Esophagus squamous epithelium (tissue), 5 donors: Measurements from ENCODE around the gene EXOC7. TPM values are rescaled to one million over a fixed set of nuclear protein-coding genes. Genes with fewer than 3 reads are reported as not detected.

Experiments
- DNase-seq: peaks from one replicate; lab custom pipeline; 2025; lab: John Stamatoyannopoulos, UW
- H3K27ac ChIP-seq, 4 donors: fragments of 200-600 bp; sonication (generic); one replicate each; pipeline ENCODE4 v1.5.1; 2016 to 2019; ENCODE audit warnings: mild to moderate bottlenecking in 1 of 4
- H3K27me3 ChIP-seq, 4 donors: fragments of 200-600 bp; sonication (generic); 1 replicate in 3 of 4; 2 replicates in 1 of 4; pipeline versions ENCODE4 v1.5.1 to v1.6.0; 2017 to 2021; ENCODE audit warnings: antibody characterized with exemption in 1 of 4
- H3K36me3 ChIP-seq, 3 donors: fragments of 200-600 bp; sonication (generic); one replicate each; pipeline ENCODE4 v1.5.1; 2016 to 2019
- H3K4me1 ChIP-seq, 3 donors: fragments of 200-600 bp; sonication (generic); one replicate each; pipeline ENCODE4 v1.5.1; 2017 to 2019
- H3K4me3 ChIP-seq, 4 donors: fragments of 200-600 bp; sonication (generic); 1 replicate in 3 of 4; 2 replicates in 1 of 4; pipeline ENCODE4 v1.5.1; 2016 to 2019; ENCODE audit warnings: mild to moderate bottlenecking in 2 of 4, moderate library complexity in 1 of 4
- H3K9me3 ChIP-seq, 3 donors: fragments of 200-600 bp; sonication (generic); one replicate each; pipeline ENCODE4 v1.5.1; 2016 to 2019
- CTCF ChIP-seq, 6 experiments: fragments of 450-650 bp in 4 of 6; fragments of 200-600 bp in 2 of 6; sonication (generic) in 2 of 6; IDR thresholded peaks; one replicate each; pipeline ENCODE4 v1.5.1; 2016 to 2019; ENCODE audit warnings: antibody characterized with exemption in 6 of 6, mild to moderate bottlenecking in 4 of 6, moderate library complexity in 4 of 6
- POLR2A ChIP-seq, 4 donors: fragments of 450-650 bp; IDR thresholded peaks; one replicate each; pipeline ENCODE4 v1.6.1; 2017; ENCODE audit warnings: antibody characterized with exemption in 4 of 4, mild to moderate bottlenecking in 4 of 4, moderate library complexity in 3 of 4
- WGBS, 2 donors: methylation state at CpG; one replicate each; pipeline ENCODE4 v1.1.5; 2018; 5-methylcytosine and 5-hydroxymethylcytosine counted together
- intact Hi-C: fragments of 100-400 bp; cut with DNase I; formaldehyde crosslinking; loops from one replicate; pipeline ENCODE4 v1.15.0; 2022
- total RNA-seq, 4 donors: library from RNA; depleted of rRNA; stranded (reverse); fragments of >200 nt; gene quantifications; one replicate each; pipeline ENCODE4 v1.1.0, GENCODE V29; 2016
- donor health status: DM: yes; HTN: yes; CAD: no.

EXOC7 gene
- total RNA-seq, 4 donors from 2014 or later, result 70.3 to 84.5 (median 74.4) TPM

GRCh38 chr17:76090517-76091129 is 13.0 kb downstream of the EXOC7 start:
- Histone ChIP-seq H3K27ac (no peak overlapping the region), H3K27me3 (no peaks in the 10 kb centered on the region), H3K9me3 (no peaks in the 10 kb centered on the region), H3K36me3 (peaks cover 61 to 99% (median 64%) of the 10 kb centered on the region in 3 donors), H3K4me3 (no peak overlapping the region), H3K4me1 (peaks cover 0 to 30% (median 0%) of the 10 kb centered on the region in 3 donors)
- no peak for DNase-seq
- TF ChIP-seq CTCF (IDR thresholded peaks at IDR 0.05), result no peak
- no peak for TF ChIP-seq POLR2A (IDR thresholded peaks at IDR 0.05)
- 50 to 65% methylated on average over 4 to 6 of the region's 17 CpGs for WGBS, 2 donors
- intact Hi-C loops, result no loop called here

GRCh38 chr17:76089680-76090516 is 13.7 kb downstream of the EXOC7 start:
- H3K27ac ChIP-seq, result no peak overlapping the region
- no peak for TF ChIP-seq POLR2A (IDR thresholded peaks at IDR 0.05)
- TF ChIP-seq CTCF (IDR thresholded peaks at IDR 0.05), result no peak
- no peak for DNase-seq
- H3K9me3 ChIP-seq, result no peaks in the 10 kb centered on the region
- no peaks in the 10 kb centered on the region for H3K27me3 ChIP-seq
- no peak overlapping the region for H3K4me3 ChIP-seq
- H3K36me3 ChIP-seq, result peaks cover 68 to 100% (median 72%) of the 10 kb centered on the region in 3 donors
- peaks cover 0 to 32% (median 0%) of the 10 kb centered on the region in 3 donors for H3K4me1 ChIP-seq
- WGBS, 2 donors, result 78 to 92% methylated on average over 9 to 18 of the region's 32 CpGs
- intact Hi-C loops, result no loop called here

- Histone ChIP-seq H3K27me3 (no peaks in the 10 kb centered on the region), H3K27ac (no peak overlapping the region), H3K4me3 (no peak overlapping the region), H3K36me3 (peaks cover 72 to 100% (median 74%) of the 10 kb centered on the region in 3 donors), H3K9me3 (no peaks in the 10 kb centered on the region), H3K4me1 (peaks cover 0 to 25% (median 0%) of the 10 kb centered on the region in 3 donors)
- no peak for DNase-seq
- intact Hi-C loops, result no loop called here
- TF ChIP-seq CTCF (IDR thresholded peaks at IDR 0.05) (no peak), POLR2A (IDR thresholded peaks at IDR 0.05) (no peak)
- 93 to 97% methylated on average over 10 to 17 of the region's 25 CpGs for WGBS, 2 donors
Observed at GRCh38 chr17:76088868-76089576, 14.6 kb downstream of the EXOC7 start.

- no peak overlapping the region for H3K27ac ChIP-seq
- intact Hi-C loops, result no loop called here
- H3K4me3 ChIP-seq, result no peak overlapping the region
- no peak for TF ChIP-seq CTCF (IDR thresholded peaks at IDR 0.05)
- no peak for TF ChIP-seq POLR2A (IDR thresholded peaks at IDR 0.05)
- H3K4me1 ChIP-seq, result peaks cover 0 to 25% (median 0%) of the 10 kb centered on the region in 3 donors
- no peaks in the 10 kb centered on the region for H3K9me3 ChIP-seq
- no peaks in the 10 kb centered on the region for H3K27me3 ChIP-seq
- 91 to 95% methylated on average over 4 to 14 of the region's 25 CpGs for WGBS, 2 donors
- DNase-seq, result no peak
- H3K36me3 ChIP-seq, result peaks cover 67 to 100% (median 72%) of the 10 kb centered on the region in 3 donors
Observed at GRCh38 chr17:76088041-76088867, 15.3 kb downstream of the EXOC7 start.
